Measurements from ENCODE around the gene ODC1. TPM values are rescaled to one million over a fixed set of nuclear protein-coding genes. Genes with fewer than 3 reads are reported as not detected.

The ODC1 gene
- total RNA-seq, 1 experiment from 2014 or later, result 175 TPM

DNA sequence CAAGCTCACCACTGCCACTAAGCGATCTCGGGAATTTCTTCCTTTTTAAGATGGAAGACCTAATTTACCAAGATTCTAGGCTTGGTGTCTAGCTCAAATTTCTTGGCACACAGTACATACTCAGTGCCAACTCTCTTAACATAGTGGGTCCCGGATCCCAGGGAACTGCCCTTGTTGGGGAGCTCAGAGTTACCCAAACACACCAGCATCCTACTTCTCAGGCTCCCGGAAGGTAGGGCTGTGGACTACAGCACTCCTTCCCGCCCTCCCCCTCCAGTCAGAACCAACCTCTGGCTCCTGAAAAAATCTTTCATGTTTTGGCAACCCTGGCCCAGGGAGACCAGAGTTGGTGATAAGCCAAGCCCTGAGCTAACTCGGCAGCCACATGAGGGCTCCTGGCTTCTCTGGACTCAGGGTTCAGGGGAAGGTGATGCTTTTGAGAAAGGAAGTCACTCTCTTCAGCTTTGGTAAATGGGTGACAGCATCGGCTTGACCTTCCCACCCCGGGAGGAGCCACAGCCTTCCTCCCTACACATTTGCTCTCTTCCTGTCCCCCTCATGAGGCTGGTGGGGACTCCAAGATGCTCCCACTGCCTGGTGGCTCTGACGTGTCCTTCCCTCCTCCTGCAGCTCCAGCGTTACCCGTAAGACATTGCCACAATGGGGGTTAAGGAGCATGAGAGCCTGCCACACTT lies 8.8 kb downstream of the ODC1 start:
- H3K4me3 ChIP-seq (ENCODE audit: insufficient read depth, low read depth, low read length), result no peak overlapping the region
- DNase-seq, result no peak
- H3K36me3 ChIP-seq (replicated peaks; ENCODE audit: control insufficient read depth, insufficient read depth, low read length), result peaks cover 7% of the 10 kb centered on the region
- no peaks in the 10 kb centered on the region for H3K27me3 ChIP-seq (ENCODE audit: control insufficient read depth, insufficient read depth, low read length)

DNA sequence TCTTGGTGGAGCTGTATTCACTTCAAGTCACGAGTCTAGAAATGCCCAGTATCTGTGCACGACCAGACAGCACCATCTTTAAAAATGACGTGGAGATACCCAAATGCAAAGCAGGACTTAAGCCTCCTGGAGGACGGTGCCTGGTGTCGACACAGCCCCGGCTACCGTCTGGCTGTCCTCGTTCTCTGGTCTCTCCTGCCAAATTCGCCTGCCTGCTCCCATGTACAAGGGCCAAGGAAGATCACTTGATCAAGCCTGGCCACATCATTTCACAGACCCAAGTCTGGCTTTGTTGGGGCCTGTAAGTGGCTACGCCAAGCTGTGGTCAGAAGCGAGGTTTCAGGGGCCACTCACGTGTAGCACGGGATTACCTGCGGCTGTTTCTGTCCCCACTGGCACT lies 9.4 kb downstream of the ODC1 start:
- peaks cover 5% of the 10 kb centered on the region for H3K36me3 ChIP-seq (replicated peaks; ENCODE audit: control insufficient read depth, insufficient read depth, low read length)
- peak; percentile 24 for DNase-seq
- H3K4me3 ChIP-seq (ENCODE audit: insufficient read depth, low read depth, low read length), result no peak overlapping the region
- no peaks in the 10 kb centered on the region for H3K27me3 ChIP-seq (ENCODE audit: control insufficient read depth, insufficient read depth, low read length)

DNA sequence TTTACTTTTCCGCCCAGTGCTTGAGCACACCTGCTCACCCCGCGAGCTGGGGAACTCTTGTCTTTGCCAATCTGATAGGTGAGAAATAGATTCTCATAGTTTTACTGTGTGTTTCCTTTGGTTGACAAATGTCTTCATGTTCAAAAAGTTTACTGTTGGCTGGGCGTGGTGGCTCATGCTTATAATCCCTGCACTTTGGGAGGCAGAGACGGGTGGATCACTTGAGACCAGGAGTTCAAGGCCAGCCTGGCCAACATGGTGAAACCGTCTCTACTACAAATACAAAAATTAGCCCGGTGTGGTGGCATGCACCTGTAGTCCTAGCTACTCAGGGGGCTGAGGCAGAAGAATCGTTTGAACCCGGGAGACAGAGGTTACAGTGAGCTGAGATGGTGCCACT lies 10.3 kb downstream of the ODC1 start:
- H3K4me3 ChIP-seq (ENCODE audit: insufficient read depth, low read depth, low read length), result no peak overlapping the region
- DNase-seq, result no peak
- peaks cover 3% of the 10 kb centered on the region for H3K36me3 ChIP-seq (replicated peaks; ENCODE audit: control insufficient read depth, insufficient read depth, low read length)
- no peaks in the 10 kb centered on the region for H3K27me3 ChIP-seq (ENCODE audit: control insufficient read depth, insufficient read depth, low read length)

DNA sequence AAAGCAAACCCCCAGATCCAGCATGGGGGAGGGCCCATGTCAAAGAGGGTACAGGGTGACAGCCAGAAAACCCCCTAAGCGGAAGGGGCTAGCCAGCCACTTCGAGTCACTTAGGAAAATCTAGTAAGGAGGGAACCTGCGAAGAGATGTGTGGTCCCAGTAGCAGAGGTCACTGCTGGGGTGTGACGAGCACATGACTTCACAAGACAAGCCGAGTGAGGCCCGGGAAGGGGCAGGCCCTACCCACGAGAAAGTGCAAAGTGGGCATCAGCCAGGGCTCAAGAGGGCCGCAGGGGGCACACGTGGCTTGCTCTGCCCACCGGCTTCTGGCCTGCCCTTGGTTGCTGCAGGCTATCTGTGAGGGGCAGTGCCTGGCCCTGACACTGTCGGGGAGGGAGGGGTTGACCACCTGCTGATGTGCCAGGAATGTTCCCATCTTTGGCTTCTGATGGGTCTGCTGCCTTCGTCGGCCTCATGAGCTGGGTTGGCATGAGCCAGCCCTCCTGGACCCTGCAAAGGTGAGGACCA lies 11.5 kb downstream of the ODC1 start:
- Histone ChIP-seq H3K4me3 (ENCODE audit: insufficient read depth, low read depth, low read length) (no peak overlapping the region), H3K36me3 (replicated peaks; ENCODE audit: control insufficient read depth, insufficient read depth, low read length) (peaks cover 3% of the 10 kb centered on the region), H3K27me3 (ENCODE audit: control insufficient read depth, insufficient read depth, low read length) (no peaks in the 10 kb centered on the region)
- DNase-seq, result peak; percentile 53

DNA sequence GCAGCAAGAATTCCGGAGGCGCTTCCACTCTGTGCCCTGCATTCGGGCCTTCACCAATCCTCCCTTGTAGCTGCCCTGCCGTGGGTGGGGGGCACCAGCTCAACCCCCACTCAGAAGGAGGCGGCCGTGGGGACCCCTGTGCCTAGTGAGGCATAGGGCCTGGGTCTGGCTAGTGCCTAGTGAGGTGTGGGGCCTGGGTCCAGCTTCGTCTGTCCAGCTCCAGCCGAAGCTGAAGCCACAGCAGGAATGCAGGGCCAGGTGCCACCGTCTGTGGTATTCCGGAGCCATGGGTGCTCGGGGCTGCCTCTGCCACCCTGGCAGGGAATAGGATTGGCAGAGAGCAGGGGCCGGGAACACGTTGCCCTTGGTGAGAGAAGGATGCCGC lies 12.3 kb downstream of the ODC1 start:
- DNase-seq, result peak; percentile 32
- Histone ChIP-seq H3K4me3 (ENCODE audit: insufficient read depth, low read depth, low read length) (no peak overlapping the region), H3K27me3 (ENCODE audit: control insufficient read depth, insufficient read depth, low read length) (no peaks in the 10 kb centered on the region), H3K36me3 (replicated peaks; ENCODE audit: control insufficient read depth, insufficient read depth, low read length) (no peaks in the 10 kb centered on the region; the same call in none of the 2 replicates)

DNA sequence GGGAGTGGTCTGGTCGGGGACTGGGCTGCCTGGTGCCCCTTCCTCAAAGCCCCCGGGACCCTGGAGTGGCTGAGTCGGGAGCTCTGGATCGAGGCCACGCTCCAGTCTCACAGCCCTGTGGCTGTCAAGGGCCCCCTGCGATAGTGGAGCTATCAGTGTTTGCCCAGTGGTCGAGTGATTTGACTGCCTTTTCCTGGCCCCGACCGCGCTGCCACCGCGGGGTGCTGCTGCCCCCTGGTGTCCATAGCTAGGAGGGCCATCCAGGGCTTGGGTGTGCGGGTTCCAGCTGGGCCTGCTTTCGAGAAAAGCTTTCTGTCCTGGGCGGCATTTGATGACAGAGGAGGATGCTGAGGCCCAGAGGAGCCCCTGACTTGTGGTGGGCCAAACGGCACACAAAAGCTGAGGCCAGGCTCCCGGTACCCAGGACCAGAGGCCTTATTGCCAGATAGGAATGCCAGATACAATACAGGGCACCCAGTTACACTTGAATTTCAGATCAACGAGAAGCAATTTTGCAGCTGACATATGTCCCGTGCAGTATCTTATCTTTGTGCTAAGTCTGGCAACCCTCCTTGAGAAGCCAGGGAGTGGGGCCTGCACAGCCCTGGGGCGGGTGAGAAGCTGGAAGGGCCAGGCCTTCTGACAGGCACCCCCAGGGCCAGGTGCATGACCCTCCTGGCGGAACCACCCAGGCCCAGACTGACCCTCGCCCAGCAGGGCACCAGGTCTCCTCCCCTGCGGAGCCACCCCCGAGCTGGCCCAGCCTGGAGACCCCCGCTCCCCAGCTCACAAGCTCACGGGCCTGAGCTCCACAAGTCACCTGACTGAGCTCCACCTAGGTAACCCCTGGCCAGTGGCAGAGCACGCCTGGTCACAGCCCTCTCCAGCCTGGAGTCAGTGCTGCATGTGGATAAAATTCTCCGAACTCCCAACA lies 13.0 kb downstream of the ODC1 start:
- peak; percentile 96 for DNase-seq
- Histone ChIP-seq H3K36me3 (replicated peaks; ENCODE audit: control insufficient read depth, insufficient read depth, low read length) (no peaks in the 10 kb centered on the region; the same call in 1 of the 2 replicates), H3K4me3 (ENCODE audit: insufficient read depth, low read depth, low read length) (no peak overlapping the region)

DNA sequence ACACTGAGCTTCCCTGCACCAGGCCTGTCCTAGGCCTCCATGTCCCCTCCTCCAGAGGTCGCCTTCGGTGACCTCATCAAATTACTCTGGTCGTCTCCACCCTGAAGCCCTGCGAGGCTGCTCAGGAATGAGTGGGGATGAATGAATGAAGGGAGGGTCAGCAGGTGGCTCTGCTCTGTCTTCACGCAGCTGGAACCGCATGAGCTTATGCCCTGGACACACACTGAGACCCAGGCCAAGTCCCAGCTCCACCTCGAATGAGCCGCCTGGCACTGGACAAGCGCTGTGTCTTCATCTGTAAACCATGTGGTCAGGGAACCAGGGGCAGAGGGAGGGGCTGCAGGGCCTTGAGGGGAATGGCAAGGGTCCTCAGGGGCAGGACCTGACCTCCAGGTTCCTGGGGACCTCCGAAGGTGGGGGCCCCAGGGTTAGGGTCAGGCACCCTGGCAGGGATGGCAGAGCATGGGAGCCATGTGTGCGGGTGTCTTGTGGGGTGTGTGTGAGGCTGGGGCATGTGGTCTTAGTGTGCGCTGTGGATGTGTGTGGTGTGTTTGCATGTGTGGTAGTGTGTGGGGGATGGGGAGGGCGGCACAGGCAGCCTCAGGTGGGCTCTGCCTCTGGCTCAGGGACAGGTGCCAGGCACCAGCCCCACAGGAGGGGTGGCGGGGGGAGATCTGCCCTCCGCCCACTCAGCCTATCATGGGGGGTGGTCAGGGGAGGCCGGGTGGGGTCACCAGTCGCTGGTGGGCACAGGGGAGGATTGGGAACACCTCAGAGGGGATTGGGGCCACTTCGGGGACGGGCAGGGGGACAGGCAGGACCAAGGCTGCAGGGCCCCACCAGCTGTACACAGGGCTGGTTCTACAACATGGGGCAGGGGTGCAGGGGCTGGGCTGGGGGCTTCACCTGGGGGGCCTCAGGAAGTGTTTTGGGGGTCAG lies 13.9 kb downstream of the ODC1 start:
- DNase-seq, result peak; percentile 57
- no peaks in the 10 kb centered on the region for H3K36me3 ChIP-seq (replicated peaks; ENCODE audit: control insufficient read depth, insufficient read depth, low read length)
- H3K4me3 ChIP-seq (ENCODE audit: insufficient read depth, low read depth, low read length), result no peak overlapping the region
- no peaks in the 10 kb centered on the region for H3K27me3 ChIP-seq (ENCODE audit: control insufficient read depth, insufficient read depth, low read length)

More for the DNA sequence above, 13.0 kb downstream of the ODC1 start:
- no peaks in the 10 kb centered on the region for H3K27me3 ChIP-seq (ENCODE audit: control insufficient read depth, insufficient read depth, low read length)

DNA sequence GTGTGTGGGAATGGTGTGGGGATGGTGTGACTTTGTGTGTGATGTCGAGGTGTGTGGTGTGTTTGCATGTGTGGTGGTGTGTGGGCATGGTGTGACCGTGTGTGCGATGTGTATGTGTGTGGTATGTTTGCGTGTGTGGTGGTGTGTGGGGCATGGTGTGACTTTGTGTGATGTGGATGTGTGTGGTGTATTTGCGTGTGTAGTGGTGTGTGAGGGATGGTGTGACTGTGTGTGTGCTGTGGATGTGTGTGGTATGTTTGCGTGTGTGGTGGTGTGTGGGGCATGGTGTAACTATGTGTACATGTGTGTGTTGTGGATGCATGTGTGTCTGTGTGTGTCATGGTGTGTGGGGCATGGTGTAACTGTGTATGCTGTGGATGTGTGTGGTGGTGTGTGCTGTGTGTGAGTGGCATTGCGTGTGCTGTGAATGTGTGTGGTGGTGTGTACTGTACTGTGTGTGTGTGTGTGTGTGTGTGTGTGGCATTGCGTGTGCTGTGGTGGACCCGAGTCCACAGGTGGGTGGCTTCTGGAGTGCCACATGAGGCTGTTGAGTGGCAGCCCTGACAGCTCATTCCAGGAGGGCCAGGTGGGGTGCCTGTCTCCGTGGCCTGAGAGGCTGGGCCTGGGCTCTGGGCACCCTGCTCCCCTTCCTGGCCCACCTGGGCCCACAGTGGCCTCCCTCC lies 14.7 kb downstream of the ODC1 start:
- no peaks in the 10 kb centered on the region for H3K27me3 ChIP-seq (ENCODE audit: control insufficient read depth, insufficient read depth, low read length)
- no peak overlapping the region for H3K4me3 ChIP-seq (ENCODE audit: insufficient read depth, low read depth, low read length)
- DNase-seq, result no peak
- no peaks in the 10 kb centered on the region for H3K36me3 ChIP-seq (replicated peaks; ENCODE audit: control insufficient read depth, insufficient read depth, low read length)

DNA sequence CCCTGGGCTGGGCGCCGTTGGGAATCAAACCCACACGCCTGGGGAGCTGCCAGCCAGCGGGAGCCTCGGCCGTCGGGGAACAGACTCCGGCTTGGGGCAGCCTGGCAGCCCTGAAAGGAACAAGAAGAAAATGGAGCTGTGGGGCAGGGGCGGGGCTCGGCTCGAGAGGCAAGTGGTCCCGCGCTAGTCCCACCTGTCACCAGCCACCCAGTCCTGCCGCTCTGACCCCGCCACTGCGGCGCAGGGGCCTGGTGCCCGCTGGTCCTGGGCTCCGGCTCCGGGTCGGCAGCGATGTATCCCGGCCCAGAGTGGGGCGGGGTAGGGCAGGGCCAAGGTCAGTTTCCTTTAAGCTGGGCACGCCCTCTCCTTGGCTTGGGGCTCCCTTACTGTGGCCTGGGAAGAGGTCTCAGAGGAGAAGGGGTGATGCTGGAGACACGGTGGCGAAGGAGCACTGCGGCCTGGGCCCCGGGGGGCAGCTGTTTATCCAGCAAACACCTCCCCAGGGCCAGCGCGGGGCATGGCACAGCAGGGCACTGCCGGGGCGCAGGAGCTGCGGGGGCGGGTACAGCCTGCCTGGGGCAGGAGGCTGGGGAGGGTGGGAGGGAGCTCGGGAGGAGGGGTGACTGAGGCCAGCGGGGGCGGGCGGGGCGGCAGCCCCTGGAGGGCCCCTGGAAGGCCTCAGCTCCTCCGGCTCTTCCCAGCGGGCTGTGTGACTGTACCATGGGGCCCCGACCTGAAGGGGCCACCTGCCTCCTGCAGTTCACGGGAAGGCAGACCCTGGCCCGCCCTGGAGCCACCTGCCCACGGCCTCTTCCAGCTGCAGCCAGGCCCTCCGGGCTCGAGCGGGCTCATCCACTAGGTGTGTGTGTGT lies 15.6 kb downstream of the ODC1 start:
- peak; percentile 78 for DNase-seq
- Histone ChIP-seq H3K4me3 (ENCODE audit: insufficient read depth, low read depth, low read length) (no peak overlapping the region), H3K27me3 (ENCODE audit: control insufficient read depth, insufficient read depth, low read length) (no peaks in the 10 kb centered on the region), H3K36me3 (replicated peaks; ENCODE audit: control insufficient read depth, insufficient read depth, low read length) (no peaks in the 10 kb centered on the region)

DNA sequence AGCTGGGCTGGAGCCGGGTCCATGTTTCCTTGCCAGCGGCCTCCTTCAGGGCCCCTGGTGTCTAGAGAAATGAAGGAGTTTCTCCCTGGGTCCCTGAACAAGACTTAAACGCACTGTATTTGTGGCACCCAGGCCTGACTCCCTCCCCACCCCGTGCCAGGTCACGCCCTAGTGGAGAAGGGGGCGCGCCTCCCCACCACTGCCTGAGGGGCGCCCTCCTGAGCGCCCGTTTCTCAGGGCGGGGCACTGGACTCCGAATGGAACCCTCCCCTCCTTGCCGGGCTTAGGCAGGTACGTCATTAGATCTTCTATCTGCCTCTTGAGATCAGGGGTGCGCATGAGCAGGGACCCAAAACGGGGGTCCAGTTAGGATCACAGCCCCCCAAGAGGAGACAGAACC lies 16.3 kb downstream of the ODC1 start:
- peak; percentile 69 for DNase-seq
- H3K4me3 ChIP-seq (ENCODE audit: insufficient read depth, low read depth, low read length), result no peak overlapping the region
- H3K27me3 ChIP-seq (ENCODE audit: control insufficient read depth, insufficient read depth, low read length), result no peaks in the 10 kb centered on the region
- H3K36me3 ChIP-seq (replicated peaks; ENCODE audit: control insufficient read depth, insufficient read depth, low read length), result no peaks in the 10 kb centered on the region

DNA sequence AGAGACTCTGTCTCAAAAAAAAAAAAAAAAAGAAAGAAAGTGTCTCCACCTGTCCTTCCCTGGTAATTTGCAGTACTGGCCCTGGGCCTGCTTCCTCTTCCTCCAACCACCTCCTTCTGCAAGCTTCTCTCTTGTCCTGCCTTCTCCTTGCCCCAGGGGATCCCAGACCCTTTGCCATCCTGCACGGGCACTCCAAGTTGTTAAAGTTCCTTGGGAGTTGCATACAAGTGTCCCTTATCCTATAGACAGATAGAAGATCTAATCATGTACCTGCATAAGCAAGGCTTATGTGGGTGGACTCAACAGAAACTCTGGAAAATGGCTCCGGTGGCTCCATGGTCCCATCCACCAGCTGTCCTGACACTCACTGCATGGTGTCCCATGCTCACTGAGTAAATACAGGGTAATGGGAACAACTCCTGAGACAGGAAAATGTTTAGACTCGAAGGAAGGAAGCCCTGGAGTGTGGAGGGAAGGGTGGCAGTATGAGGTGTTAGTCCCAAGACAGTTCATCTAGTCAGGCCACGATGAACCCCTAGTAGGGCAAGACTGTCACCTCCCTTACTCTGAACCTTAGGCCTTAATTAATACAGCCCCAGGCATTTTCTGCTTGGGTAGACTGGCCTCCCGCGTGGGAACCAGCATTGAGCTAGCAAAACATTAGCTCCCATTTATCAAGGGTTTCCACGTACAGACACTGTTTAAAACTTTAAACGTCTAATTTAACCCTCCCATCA lies 17.1 kb downstream of the ODC1 start:
- Histone ChIP-seq H3K36me3 (replicated peaks; ENCODE audit: control insufficient read depth, insufficient read depth, low read length) (no peaks in the 10 kb centered on the region), H3K27me3 (ENCODE audit: control insufficient read depth, insufficient read depth, low read length) (no peaks in the 10 kb centered on the region), H3K4me3 (ENCODE audit: insufficient read depth, low read depth, low read length) (no peak overlapping the region)
- no peak for DNase-seq

DNA sequence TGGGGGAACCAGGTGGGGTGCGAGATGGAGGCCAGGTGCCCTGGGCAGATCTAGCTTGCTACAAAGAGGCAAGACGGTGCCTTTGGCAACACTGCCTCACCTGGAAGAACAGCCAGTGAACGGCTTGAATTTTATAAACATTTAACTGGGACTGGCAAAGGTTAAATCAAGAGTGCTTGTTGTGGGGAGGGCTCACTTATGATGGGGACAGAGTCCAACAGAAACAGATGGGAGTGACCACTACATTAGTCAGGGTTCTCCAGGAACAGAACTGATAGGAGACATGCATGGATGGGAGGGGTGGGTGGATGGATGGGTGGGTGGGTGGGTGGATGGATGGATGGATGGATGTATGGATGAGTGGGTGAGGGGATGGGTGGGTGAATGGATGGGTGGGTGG lies 19.2 kb downstream of the ODC1 start:
- H3K4me3 ChIP-seq (ENCODE audit: insufficient read depth, low read depth, low read length), result no peak overlapping the region
- no peak for DNase-seq
- H3K27me3 ChIP-seq (ENCODE audit: control insufficient read depth, insufficient read depth, low read length), result no peaks in the 10 kb centered on the region
- H3K36me3 ChIP-seq (replicated peaks; ENCODE audit: control insufficient read depth, insufficient read depth, low read length), result no peaks in the 10 kb centered on the region
